Airway epithelial cell (primary cell): Measurements from ENCODE around the gene ZDHHC22. TPM values are rescaled to one million over a fixed set of nuclear protein-coding genes. Genes with fewer than 3 reads are reported as not detected.

Experiments
- total RNA-seq: library from RNA; depleted of rRNA; stranded (reverse); fragments of >200 nt; gene quantifications from 2 replicates; pipeline ENCODE4 v1.2.3, GENCODE V29; 2015

Gene ZDHHC22, protein sequence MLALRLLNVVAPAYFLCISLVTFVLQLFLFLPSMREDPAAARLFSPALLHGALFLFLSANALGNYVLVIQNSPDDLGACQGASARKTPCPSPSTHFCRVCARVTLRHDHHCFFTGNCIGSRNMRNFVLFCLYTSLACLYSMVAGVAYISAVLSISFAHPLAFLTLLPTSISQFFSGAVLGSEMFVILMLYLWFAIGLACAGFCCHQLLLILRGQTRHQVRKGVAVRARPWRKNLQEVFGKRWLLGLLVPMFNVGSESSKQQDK
- total RNA-seq, result not detected in 2 replicates

GRCh38 chr14:77141214-77142004 is at the start of gene ZDHHC22:
Gene ZDHHC22 (minus strand): TSS chr14:77141791. CDS start chr14:77139738, 2,053 bp downstream.

DNA sequence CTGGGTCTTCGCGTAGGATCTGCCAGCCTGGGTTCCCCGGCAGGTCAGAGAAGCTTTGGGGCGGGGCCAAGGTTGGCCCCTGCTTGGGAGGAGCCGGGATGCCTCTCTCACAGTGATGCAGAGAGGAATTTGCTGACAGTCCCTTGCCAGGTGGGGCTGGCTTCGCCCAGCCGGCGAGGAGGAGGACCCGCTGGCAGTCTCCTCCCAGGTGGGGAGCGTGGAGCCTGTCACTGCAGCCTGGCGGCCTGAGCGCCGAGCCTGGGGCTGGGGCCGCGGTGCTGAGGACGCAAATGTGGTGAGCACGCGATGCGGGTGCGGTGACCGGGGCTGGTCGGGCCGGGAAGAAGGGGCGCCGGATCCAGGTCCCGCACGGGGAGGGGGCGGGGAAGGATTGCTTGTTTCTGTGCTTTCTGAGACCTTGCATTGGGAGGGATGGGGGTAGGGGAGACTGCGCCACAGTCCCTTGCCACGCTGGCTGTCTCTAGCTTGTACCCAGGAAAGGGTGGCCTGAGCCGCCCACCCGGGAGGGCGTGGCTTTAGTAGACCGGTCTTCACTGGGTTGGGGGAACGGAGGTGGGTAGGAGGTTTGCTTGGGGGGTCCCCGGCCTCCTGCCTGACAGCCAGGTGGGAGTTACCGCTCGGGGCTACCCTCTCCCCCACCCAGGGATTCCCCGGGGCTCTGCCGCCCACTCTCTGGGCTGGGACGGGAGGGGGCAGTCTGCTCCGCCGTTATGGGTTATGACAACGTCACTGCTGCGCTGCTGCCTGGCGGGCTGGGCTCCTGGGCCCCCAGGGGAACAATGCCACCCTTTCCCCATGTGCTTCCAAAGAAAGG is 40.2 kb upstream of the ZDHHC22 start, which contains the start of gene TMEM63C:
TSS of gene TMEM63C (plus strand) at position 196 of the 835 bp plus-strand sequence. CDS start 37,016 bp downstream, outside the sequence.

GRCh38 chr14:77097700-77098528 is 43.7 kb downstream of the ZDHHC22 start, which contains the start of gene CIPC:
Gene CIPC (plus strand): TSS chr14:77098258. CDS start chr14:77105709, 7,451 bp downstream.

Other genes starting within 250 kb of the ZDHHC22 start
- gene IRF2BPL, start 113.1 kb downstream of the ZDHHC22 start, total RNA-seq, result 29.6 and 37.4 TPM in 2 replicates
- gene CIPC, start 43.5 kb downstream of the ZDHHC22 start, total RNA-seq, result 13.1 and 16.5 TPM in 2 replicates
- 22.3 and 28.5 TPM in 2 replicates for gene TMEM63C, start 40.0 kb upstream of the ZDHHC22 start, total RNA-seq
- gene NGB, start 129.4 kb upstream of the ZDHHC22 start, total RNA-seq, result 0.23 TPM in 1 of 2 replicates, not detected in the other
- gene POMT2, start 179.1 kb upstream of the ZDHHC22 start, total RNA-seq, result 5.2 and 15.3 TPM in 2 replicates
- gene GSTZ1, start 179.2 kb upstream of the ZDHHC22 start, total RNA-seq, result 48.2 and 63.5 TPM in 2 replicates
- gene TMED8, start 235.3 kb upstream of the ZDHHC22 start, total RNA-seq, result 6.3 and 9.4 TPM in 2 replicates
- 0.35 and 0.56 TPM in 2 replicates for gene SAMD15, start 235.6 kb upstream of the ZDHHC22 start, total RNA-seq